ENCODE measurements around the gene FAM20C. TPM values are rescaled to one million over a fixed set of nuclear protein-coding genes. Genes with fewer than 3 reads are reported as not detected.

Gene FAM20C
- total RNA-seq, 1 donor from 2014 or later = 21.9 TPM

DNA sequence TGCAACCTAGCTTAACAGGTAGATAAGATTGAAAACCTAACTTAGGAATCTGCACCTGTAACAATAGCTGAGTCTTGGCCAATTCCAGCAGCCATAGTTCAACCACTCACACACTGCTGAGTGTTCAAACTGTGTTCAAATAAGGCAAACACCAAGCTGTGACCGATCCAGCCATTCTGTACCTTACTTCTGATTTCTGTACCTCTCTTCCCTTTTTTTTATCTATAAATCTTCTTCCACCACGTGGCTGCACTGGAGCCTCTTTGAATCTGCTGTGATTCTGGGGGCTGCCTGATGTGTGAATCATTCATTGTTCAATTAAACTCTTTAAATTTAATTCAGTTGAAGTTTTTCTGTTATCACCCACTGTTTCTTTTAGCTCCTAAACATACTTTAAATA lies 81.9 kb downstream of the FAM20C start:
- Mint-ChIP-seq H3K4me3 (no peak overlapping the region), H3K36me3 (ENCODE audit: low read depth) (peaks cover 5% of the 10 kb centered on the region), H3K27ac (ENCODE audit: unreplicated experiment) (no peak overlapping the region), H3K4me1 (no peaks in the 10 kb centered on the region), H3K9me3 (peaks cover 11% of the 10 kb centered on the region), H3K27me3 (ENCODE audit: low read depth) (peaks cover 3% of the 10 kb centered on the region)
- TF ChIP-seq, protein P1, sequence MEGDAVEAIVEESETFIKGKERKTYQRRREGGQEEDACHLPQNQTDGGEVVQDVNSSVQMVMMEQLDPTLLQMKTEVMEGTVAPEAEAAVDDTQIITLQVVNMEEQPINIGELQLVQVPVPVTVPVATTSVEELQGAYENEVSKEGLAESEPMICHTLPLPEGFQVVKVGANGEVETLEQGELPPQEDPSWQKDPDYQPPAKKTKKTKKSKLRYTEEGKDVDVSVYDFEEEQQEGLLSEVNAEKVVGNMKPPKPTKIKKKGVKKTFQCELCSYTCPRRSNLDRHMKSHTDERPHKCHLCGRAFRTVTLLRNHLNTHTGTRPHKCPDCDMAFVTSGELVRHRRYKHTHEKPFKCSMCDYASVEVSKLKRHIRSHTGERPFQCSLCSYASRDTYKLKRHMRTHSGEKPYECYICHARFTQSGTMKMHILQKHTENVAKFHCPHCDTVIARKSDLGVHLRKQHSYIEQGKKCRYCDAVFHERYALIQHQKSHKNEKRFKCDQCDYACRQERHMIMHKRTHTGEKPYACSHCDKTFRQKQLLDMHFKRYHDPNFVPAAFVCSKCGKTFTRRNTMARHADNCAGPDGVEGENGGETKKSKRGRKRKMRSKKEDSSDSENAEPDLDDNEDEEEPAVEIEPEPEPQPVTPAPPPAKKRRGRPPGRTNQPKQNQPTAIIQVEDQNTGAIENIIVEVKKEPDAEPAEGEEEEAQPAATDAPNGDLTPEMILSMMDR (conservative IDR thresholded peaks at IDR 0.05) = no peak
- no peak for DNase-seq (ENCODE audit: low read depth, low spot score)

DNA sequence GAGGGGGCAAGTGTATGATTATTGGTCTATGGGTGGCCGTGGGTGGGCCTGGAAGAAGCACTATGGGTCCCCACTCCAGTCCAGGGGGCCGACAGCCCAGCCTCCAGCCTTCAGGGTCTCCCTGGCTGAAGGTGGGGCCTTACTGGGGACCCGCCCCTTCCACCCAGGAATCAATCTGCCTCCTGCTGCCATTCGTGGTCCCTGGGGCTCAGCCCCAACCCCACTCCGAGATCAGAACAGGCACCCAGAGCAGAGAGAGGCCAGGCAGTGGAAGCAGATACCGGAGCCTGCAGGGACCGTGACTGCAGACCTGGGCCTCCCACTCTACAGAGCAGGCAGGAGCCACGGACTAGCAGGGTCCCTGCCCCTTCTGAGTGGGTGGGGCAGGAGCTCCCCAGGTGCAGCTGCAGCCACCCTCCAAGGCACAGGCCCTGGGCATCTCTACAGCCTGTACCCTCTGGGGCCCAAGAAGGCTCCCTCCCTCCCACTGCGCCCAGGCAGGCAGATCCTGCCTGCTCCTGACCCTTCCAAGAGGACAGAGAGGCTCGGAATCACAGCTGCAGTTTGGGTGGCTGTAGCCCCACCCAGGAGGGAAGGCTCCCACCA lies 84.0 kb downstream of the FAM20C start:
- H3K4me1 Mint-ChIP-seq = no peaks in the 10 kb centered on the region
- H3K27ac Mint-ChIP-seq (ENCODE audit: unreplicated experiment) = no peak overlapping the region
- peaks cover 11% of the 10 kb centered on the region for H3K9me3 Mint-ChIP-seq
- H3K4me3 Mint-ChIP-seq = no peak overlapping the region
- DNase-seq (ENCODE audit: low read depth, low spot score) = no peak
- TF ChIP-seq, protein P1 (conservative IDR thresholded peaks at IDR 0.05) = no peak
- H3K36me3 Mint-ChIP-seq (ENCODE audit: low read depth) = peaks cover 5% of the 10 kb centered on the region
- no peaks in the 10 kb centered on the region for H3K27me3 Mint-ChIP-seq (ENCODE audit: low read depth)

DNA sequence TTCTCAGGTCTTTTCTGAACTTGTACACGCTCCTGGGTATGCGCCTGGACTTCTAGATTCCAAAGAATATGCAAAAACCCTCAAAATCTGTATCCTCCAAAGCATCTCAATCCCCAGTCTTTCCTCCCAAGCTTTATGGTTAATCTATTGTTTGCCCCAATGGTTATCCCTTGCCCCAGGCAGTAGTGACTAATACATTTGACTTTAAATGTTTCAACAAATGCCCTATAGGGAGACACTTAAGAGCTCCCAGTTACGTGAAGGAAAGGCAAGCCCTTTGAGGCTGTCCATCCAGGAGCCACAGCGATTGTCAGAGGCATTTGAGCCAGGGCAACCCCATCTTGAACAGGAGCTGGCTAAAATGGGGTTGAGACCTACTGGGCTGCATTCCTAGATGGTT lies 84.9 kb downstream of the FAM20C start:
- TF ChIP-seq, protein P1 (conservative IDR thresholded peaks at IDR 0.05) = no peak

DNA sequence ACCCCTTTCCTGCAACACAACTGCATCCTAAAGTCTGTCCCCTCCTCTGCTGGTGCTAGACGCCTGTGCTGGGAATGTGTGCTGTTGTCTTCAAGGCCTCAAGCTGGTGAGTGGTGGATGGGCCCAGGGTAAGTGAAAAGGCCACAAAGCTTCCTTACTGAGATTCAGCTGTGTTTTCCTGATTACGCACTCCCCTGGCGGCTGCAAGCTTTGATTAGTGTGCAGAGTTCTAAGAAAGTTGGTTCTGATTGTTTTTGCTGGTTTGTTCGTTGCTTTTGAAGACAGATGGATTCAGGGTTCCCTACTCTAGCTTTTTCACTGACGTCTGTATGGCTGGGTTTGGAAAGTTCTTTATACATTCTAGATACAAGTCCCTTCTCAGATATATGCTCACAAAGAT lies 85.7 kb downstream of the FAM20C start:
- H3K9me3 Mint-ChIP-seq = peaks cover 8% of the 10 kb centered on the region
- H3K27me3 Mint-ChIP-seq (ENCODE audit: low read depth) = no peaks in the 10 kb centered on the region
- H3K4me3 Mint-ChIP-seq = no peak overlapping the region
- H3K27ac Mint-ChIP-seq (ENCODE audit: unreplicated experiment) = no peak overlapping the region
- no peak for DNase-seq (ENCODE audit: low read depth, low spot score)
- H3K36me3 Mint-ChIP-seq (ENCODE audit: low read depth) = peaks cover 5% of the 10 kb centered on the region
- TF ChIP-seq, protein P1 (conservative IDR thresholded peaks at IDR 0.05) = no peak
- H3K4me1 Mint-ChIP-seq = no peaks in the 10 kb centered on the region

More for the DNA sequence above, 84.9 kb downstream of the FAM20C start:
- DNase-seq (ENCODE audit: low read depth, low spot score) = no peak
- H3K9me3 Mint-ChIP-seq = peaks cover 11% of the 10 kb centered on the region
- H3K36me3 Mint-ChIP-seq (ENCODE audit: low read depth) = peaks cover 5% of the 10 kb centered on the region
- no peaks in the 10 kb centered on the region for H3K4me1 Mint-ChIP-seq
- H3K27me3 Mint-ChIP-seq (ENCODE audit: low read depth) = no peaks in the 10 kb centered on the region
- peak overlapping the region; percentile 9 for H3K27ac Mint-ChIP-seq (ENCODE audit: unreplicated experiment)
- H3K4me3 Mint-ChIP-seq = no peak overlapping the region

DNA sequence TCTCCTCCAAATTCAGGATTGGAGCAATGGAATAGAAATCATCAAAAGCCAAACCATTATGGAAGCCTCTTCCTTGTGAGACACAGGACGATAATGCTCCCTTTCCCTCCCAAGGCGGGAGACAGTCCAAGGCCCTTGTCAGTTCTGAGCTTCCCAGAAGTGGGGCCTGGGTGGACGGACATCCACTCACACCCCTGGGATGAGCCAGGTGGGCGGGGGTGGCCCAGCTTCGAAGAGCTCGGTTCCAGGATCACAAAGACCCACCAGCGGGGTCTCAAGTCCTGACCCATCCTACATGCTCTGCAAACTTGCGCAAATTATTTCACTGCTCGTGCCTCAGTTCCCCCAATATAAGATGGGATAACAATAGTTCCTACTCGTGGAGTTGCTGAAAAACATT lies 87.5 kb downstream of the FAM20C start:
- no peaks in the 10 kb centered on the region for H3K4me1 Mint-ChIP-seq
- no peak overlapping the region for H3K4me3 Mint-ChIP-seq
- no peak for DNase-seq (ENCODE audit: low read depth, low spot score)
- H3K36me3 Mint-ChIP-seq (ENCODE audit: low read depth) = peaks cover 2% of the 10 kb centered on the region
- peaks cover 3% of the 10 kb centered on the region for H3K27me3 Mint-ChIP-seq (ENCODE audit: low read depth)
- H3K9me3 Mint-ChIP-seq = peaks cover 3% of the 10 kb centered on the region
- TF ChIP-seq, protein P1 (conservative IDR thresholded peaks at IDR 0.05) = no peak
- H3K27ac Mint-ChIP-seq (ENCODE audit: unreplicated experiment) = no peak overlapping the region
